Left ventricle myocardium inferior (tissue), 1 donor: ENCODE measurements around the gene PAFAH2. TPM values are rescaled to one million over a fixed set of nuclear protein-coding genes. Genes with fewer than 3 reads are reported as not detected.
A peak's percentile ranks its signal among the peaks of the same experiment; 100 is the strongest.

Source experiments
- DNase-seq: peaks from one replicate; pipeline ENCODE4 v3.0.0-alpha.2; 2020
- H3K27ac ChIP-seq: fragments of 200-600 bp; replicated peaks from 2 replicates; pipeline ENCODE4 v1.8.0; 2021
- H3K27me3 ChIP-seq: fragments of 200-600 bp; 2 replicates; pipeline ENCODE4 v1.8.0; 2021; ENCODE audit warnings: low read depth
- H3K36me3 ChIP-seq: fragments of 200-600 bp; 2 replicates; pipeline ENCODE4 v1.8.0; 2021
- H3K4me1 ChIP-seq: fragments of 200-600 bp; 2 replicates; pipeline ENCODE4 v1.8.0; 2021
- H3K4me3 ChIP-seq: fragments of 200-600 bp; 2 replicates; pipeline ENCODE4 v1.8.0; 2021; ENCODE audit warnings: mild to moderate bottlenecking, moderate library complexity
- H3K9me3 ChIP-seq: fragments of 200-600 bp; replicated peaks from 2 replicates; pipeline ENCODE4 v1.8.0; 2021
- CTCF ChIP-seq: fragments of 200-600 bp; IDR thresholded peaks from 2 replicates; pipeline ENCODE4 v1.8.0; 2021; ENCODE audit warnings: antibody characterized with exemption, mild to moderate bottlenecking, borderline replicate concordance
- intact Hi-C: fragments of 100-400 bp; cut with micrococcal nuclease; formaldehyde crosslinking; loops from one replicate; pipeline ENCODE4 v1.11.0; 2022
- total RNA-seq: library from RNA; stranded (reverse); fragmentation: NEBNext Ultra II Directional; extraction: Animal tissue kit (Norgen Biotek cat#: 25700); gene quantifications from one replicate; pipeline ENCODE4 v1.2.1, GENCODE V29; 2021
- donor health status: DM: no; HTN: yes; CAD: no; lungs with severe emphysema.

PAFAH2 gene
- total RNA-seq, 1 donor from 2014 or later: 10.6 TPM

- Histone ChIP-seq H3K27me3 (peaks cover 31% of the 10 kb centered on the region), H3K4me1 (peaks cover 54% of the 10 kb centered on the region), H3K9me3 (no peaks in the 10 kb centered on the region), H3K27ac (peak overlapping the region; percentile 97), H3K4me3 (no peak overlapping the region), H3K36me3 (no peaks in the 10 kb centered on the region)
- intact Hi-C loops: no loop called here
- DNase-seq: no peak
- TF ChIP-seq CTCF: no peak
These were observed 41.0 kb upstream of the PAFAH2 start for GRCh38 chr1:26038904-26039303.

- Histone ChIP-seq H3K27me3 (peaks cover 27% of the 10 kb centered on the region), H3K9me3 (no peaks in the 10 kb centered on the region), H3K36me3 (no peaks in the 10 kb centered on the region), H3K4me1 (peaks cover 50% of the 10 kb centered on the region), H3K4me3 (no peak overlapping the region), H3K27ac (peak overlapping the region; percentile 97)
- intact Hi-C loops: no loop called here
- no peak for DNase-seq
- TF ChIP-seq CTCF: no peak
These were observed 40.6 kb upstream of the PAFAH2 start for GRCh38 chr1:26038477-26038876.

- Histone ChIP-seq H3K27me3 (peaks cover 21% of the 10 kb centered on the region), H3K9me3 (no peaks in the 10 kb centered on the region), H3K4me3 (no peak overlapping the region), H3K4me1 (peaks cover 46% of the 10 kb centered on the region), H3K36me3 (no peaks in the 10 kb centered on the region), H3K27ac (peak overlapping the region; percentile 97)
- DNase-seq: no peak
- intact Hi-C loops: no loop called here
- no peak for TF ChIP-seq CTCF
These were observed 40.0 kb upstream of the PAFAH2 start for GRCh38 chr1:26037904-26038303.

GRCh38 chr1:26036756-26037281 is 39.0 kb upstream of the PAFAH2 start:
- intact Hi-C loops: no loop called here
- TF ChIP-seq CTCF: no peak
- Histone ChIP-seq H3K4me3 (peak overlapping the region; percentile 93), H3K27ac (peak overlapping the region; percentile 97), H3K4me1 (peaks cover 41% of the 10 kb centered on the region), H3K36me3 (no peaks in the 10 kb centered on the region), H3K9me3 (no peaks in the 10 kb centered on the region), H3K27me3 (peaks cover 11% of the 10 kb centered on the region)
- no peak for DNase-seq

GRCh38 chr1:26035959-26036755 is 38.3 kb upstream of the PAFAH2 start:
- Histone ChIP-seq H3K27me3 (peaks cover 8% of the 10 kb centered on the region), H3K4me1 (peaks cover 41% of the 10 kb centered on the region), H3K36me3 (no peaks in the 10 kb centered on the region), H3K9me3 (no peaks in the 10 kb centered on the region), H3K27ac (peak overlapping the region; percentile 97), H3K4me3 (peak overlapping the region; percentile 93)
- peak; percentile 99 for TF ChIP-seq CTCF
- intact Hi-C loops: no loop called here
- DNase-seq: peak; percentile 85
